SH-SY5Y (cell line): ENCODE data around the gene PRKG1.

Experiments used
- GATA2 ChIP-seq: IDR thresholded peaks from 2 replicates; pipeline ENCODE4 v1.6.1; 2011; ENCODE audit warnings: mild to moderate bottlenecking, low read depth, low read length
- GATA3 ChIP-seq: IDR thresholded peaks from 2 replicates; pipeline ENCODE4 v1.6.1; 2011; ENCODE audit warnings: low read depth, mild to moderate bottlenecking, low read length, moderate library complexity

PRKG1 gene

GRCh38 chr10:51964630-51965029 lies 890.3 kb downstream of the PRKG1 start:
- TF ChIP-seq GATA2 (no peak), GATA3 (no peak)

GRCh38 chr10:51965451-51965850 lies 891.2 kb downstream of the PRKG1 start:
- TF ChIP-seq GATA3 = no peak
- TF ChIP-seq GATA2 = no peak

GRCh38 chr10:51972733-51973346 lies 898.6 kb downstream of the PRKG1 start:
- TF ChIP-seq GATA2 = no peak
- no peak for TF ChIP-seq GATA3

- no peak for TF ChIP-seq GATA2
- no peak for TF ChIP-seq GATA3
Measured at GRCh38 chr10:51980752-51981151, 906.5 kb downstream of the PRKG1 start.

GRCh38 chr10:51981731-51982130 lies 907.4 kb downstream of the PRKG1 start:
- TF ChIP-seq GATA3 = no peak
- no peak for TF ChIP-seq GATA2

- TF ChIP-seq GATA3 (no peak), GATA2 (no peak)
Measured at GRCh38 chr10:51983481-51983880, 909.2 kb downstream of the PRKG1 start.

- no peak for TF ChIP-seq GATA2
- TF ChIP-seq GATA3 = no peak
Measured at GRCh38 chr10:51985336-51985735, 911.0 kb downstream of the PRKG1 start.

GRCh38 chr10:51986516-51986915 lies 912.2 kb downstream of the PRKG1 start:
- no peak for TF ChIP-seq GATA2
- no peak for TF ChIP-seq GATA3

GRCh38 chr10:51993475-51993874 lies 919.2 kb downstream of the PRKG1 start:
- TF ChIP-seq GATA2 = no peak
- TF ChIP-seq GATA3 = no peak

- no peak for TF ChIP-seq GATA2
- no peak for TF ChIP-seq GATA3
Measured at GRCh38 chr10:51999096-51999495, 924.8 kb downstream of the PRKG1 start.

- TF ChIP-seq GATA3 (no peak), GATA2 (no peak)
Measured at GRCh38 chr10:52004342-52004949, 930.2 kb downstream of the PRKG1 start.

- TF ChIP-seq GATA2 (no peak), GATA3 (no peak)
Measured at GRCh38 chr10:52007091-52007490, 932.8 kb downstream of the PRKG1 start.

GRCh38 chr10:52011118-52011517 lies 936.8 kb downstream of the PRKG1 start:
- TF ChIP-seq GATA3 = no peak
- no peak for TF ChIP-seq GATA2

- TF ChIP-seq GATA3 (no peak), GATA2 (no peak)
Measured at GRCh38 chr10:52019077-52019555, 944.8 kb downstream of the PRKG1 start.

GRCh38 chr10:52019656-52020055 lies 945.4 kb downstream of the PRKG1 start:
- TF ChIP-seq GATA3 (no peak), GATA2 (no peak)
